ENCODE data around the gene EBF3. TPM values are rescaled to one million over a fixed set of nuclear protein-coding genes. Genes with fewer than 3 reads are reported as not detected.

The EBF3 gene
- total and polyA plus RNA-seq, 9 of the 15 experiments (the other 6 are each of a cell fraction or from before 2014, with no cell fraction given): not detected

DNA sequence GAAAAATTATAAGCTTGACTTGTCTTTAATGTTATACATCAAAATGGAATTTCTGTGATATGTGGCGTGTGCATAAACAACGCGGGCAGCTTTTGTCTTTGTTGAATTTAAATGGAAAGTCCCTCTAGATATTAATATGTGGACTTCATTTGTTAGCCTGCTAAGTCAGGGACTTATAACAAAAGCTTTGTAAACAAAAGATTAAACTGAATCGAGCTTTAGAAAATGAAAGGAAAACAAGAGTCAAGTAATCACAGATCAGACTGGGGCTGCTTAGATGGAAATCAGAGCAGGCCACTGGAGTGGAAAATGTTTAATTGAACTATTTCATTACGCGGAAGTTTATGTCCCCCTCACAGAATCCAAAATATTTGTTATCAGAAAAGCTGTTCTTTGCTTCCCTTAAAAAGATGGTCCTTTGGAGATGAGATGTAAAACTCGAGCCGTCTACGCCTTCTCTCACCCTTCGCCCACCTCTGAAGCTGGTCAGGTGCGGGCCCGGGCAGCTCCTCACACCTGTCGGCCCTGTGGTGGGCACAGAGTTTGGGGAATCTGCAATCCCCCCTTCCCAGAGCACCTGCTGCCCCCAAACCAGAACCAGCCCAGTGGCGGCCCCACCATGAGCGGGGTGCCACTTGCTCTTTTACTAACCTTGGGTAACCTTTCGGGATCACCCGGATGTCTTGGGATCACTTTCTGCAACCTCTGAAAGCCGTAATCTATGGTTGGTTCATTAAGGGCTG lies 116.2 kb downstream of the EBF3 start:
- no peak overlapping the region for H3K4me2 ChIP-seq (ENCODE audit: insufficient read depth, low read length)
- no peaks in the 10 kb centered on the region for H3K4me1 ChIP-seq (replicated peaks in 1 of 2; ENCODE audit: control insufficient read depth in 2 of 2, insufficient read depth in 2 of 2, low read length in 2 of 2)
- ATAC-seq: no peak
- POLR2A ChIA-PET: interaction anchor here (0.6 to 0.7 kb wide), 2 partner anchors 49 to 70 kb away, joined by 3 read pairs; no protein-coding TSS in a partner anchor
- H3K27ac ChIP-seq (ENCODE audit: extremely low read depth, low read depth, low read length): no peak overlapping the region
- intact Hi-C loops (cut with micrococcal nuclease) (no loop called here), in situ Hi-C loops (cut with MboI) (no loop called here)
- no peaks in the 10 kb centered on the region for H4K20me1 ChIP-seq (replicated peaks; ENCODE audit: control insufficient read depth, insufficient read depth, low read length)
- WGBS (ENCODE audit: insufficient coverage, low coverage, missing lambda C conversion rate): 1% methylated on average over 17 of the region's 18 CpGs
- H3K36me3 ChIP-seq (ENCODE audit: control insufficient read depth, insufficient read depth, low read length): no peaks in the 10 kb centered on the region
- no peaks in the 10 kb centered on the region for H3K9me1 ChIP-seq (ENCODE audit: control insufficient read depth, insufficient read depth, low read length)
- FAIRE-seq: no peak
- H3K9me3 ChIP-seq (replicated peaks; ENCODE audit: control insufficient read depth, insufficient read depth, low read depth, low read length): no peaks in the 10 kb centered on the region
- no peak for DNase-seq (ENCODE audit: extremely low read depth in 1 of 4, low spot score in 3 of 4)
- H2AFZ ChIP-seq (ENCODE audit: low read depth, low read length): no peak overlapping the region
- H3K79me2 ChIP-seq (ENCODE audit: control insufficient read depth, insufficient read depth, low read length): no peaks in the 10 kb centered on the region
- no TSS peak for BruUV-seq (replicated peaks)
- H3K27me3 ChIP-seq (ENCODE audit: control insufficient read depth in 2 of 2, insufficient read depth in 2 of 2, low read length in 2 of 2): peaks cover 3 to 60% of the 10 kb centered on the region in 2 experiments; a peak in 4 of 5 replicates
- CTCF ChIA-PET (ENCODE audit: low intra/inter-chr PET ratio): no interaction called here
- TF ChIP-seq, protein P1, sequence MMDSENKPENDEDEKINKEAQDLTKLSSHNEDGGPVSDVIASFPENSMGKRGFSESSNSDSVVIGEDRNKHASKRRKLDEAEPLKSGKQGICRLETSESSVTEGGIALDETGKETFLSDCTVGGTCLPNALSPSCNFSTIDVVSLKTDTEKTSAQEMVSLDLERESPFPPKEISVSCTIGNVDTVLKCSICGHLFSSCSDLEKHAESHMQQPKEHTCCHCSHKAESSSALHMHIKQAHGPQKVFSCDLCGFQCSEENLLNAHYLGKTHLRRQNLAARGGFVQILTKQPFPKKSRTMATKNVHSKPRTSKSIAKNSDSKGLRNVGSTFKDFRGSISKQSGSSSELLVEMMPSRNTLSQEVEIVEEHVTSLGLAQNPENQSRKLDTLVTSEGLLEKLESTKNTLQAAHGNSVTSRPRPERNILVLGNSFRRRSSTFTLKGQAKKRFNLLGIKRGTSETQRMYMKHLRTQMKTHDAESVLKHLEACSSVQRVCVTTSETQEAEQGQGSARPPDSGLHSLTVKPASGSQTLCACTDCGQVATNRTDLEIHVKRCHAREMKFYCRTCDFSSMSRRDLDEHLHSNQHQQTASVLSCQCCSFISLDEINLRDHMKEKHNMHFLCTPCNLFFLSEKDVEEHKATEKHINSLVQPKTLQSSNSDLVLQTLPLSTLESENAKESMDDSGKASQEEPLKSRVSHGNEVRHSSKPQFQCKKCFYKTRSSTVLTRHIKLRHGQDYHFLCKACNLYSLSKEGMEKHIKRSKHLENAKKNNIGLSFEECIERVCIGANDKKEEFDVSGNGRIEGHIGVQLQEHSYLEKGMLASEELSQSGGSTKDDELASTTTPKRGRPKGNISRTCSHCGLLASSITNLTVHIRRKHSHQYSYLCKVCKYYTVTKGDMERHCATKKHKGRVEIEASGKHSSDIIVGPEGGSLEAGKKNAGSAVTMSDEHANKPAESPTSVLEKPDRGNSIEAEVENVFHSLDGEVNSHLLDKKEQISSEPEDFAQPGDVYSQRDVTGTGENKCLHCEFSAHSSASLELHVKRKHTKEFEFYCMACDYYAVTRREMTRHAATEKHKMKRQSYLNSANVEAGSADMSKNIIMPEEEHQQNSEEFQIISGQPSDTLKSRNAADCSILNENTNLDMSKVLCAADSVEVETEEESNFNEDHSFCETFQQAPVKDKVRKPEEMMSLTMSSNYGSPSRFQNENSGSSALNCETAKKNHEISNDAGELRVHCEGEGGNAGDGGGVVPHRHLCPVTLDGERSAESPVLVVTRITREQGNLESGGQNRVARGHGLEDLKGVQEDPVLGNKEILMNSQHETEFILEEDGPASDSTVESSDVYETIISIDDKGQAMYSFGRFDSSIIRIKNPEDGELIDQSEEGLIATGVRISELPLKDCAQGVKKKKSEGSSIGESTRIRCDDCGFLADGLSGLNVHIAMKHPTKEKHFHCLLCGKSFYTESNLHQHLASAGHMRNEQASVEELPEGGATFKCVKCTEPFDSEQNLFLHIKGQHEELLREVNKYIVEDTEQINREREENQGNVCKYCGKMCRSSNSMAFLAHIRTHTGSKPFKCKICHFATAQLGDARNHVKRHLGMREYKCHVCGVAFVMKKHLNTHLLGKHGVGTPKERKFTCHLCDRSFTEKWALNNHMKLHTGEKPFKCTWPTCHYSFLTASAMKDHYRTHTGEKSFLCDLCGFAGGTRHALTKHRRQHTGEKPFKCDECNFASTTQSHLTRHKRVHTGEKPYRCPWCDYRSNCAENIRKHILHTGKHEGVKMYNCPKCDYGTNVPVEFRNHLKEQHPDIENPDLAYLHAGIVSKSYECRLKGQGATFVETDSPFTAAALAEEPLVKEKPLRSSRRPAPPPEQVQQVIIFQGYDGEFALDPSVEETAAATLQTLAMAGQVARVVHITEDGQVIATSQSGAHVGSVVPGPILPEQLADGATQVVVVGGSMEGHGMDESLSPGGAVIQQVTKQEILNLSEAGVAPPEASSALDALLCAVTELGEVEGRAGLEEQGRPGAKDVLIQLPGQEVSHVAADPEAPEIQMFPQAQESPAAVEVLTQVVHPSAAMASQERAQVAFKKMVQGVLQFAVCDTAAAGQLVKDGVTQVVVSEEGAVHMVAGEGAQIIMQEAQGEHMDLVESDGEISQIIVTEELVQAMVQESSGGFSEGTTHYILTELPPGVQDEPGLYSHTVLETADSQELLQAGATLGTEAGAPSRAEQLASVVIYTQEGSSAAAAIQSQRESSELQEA (IDR thresholded peaks at IDR 0.05; ENCODE audit: low read depth): no peak
- TF ChIP-seq SOX6 (IDR thresholded peaks at IDR 0.05): no peak
- TF ChIP-seq PTTG1 (tag; IDR thresholded peaks at IDR 0.05; ENCODE audit: low read depth): no peak
- TF ChIP-seq DDX20 (tag; IDR thresholded peaks at IDR 0.05; ENCODE audit: low read depth): no peak
- H3K9ac ChIP-seq (ENCODE audit: insufficient read depth in 1 of 2, low read depth in 2 of 2, low read length in 2 of 2): no peak overlapping the region
- no peak overlapping the region for H3K4me3 ChIP-seq
